Upper lobe of left lung (tissue), 6 donors: Measurements from ENCODE around the gene AKAP6. TPM values are rescaled to one million over a fixed set of nuclear protein-coding genes. Genes with fewer than 3 reads are reported as not detected.
A peak's percentile ranks its signal among the peaks of the same experiment; 100 is the strongest.
"Not testable (repeated sequence)": the region's sequence is repeated elsewhere in the genome, so short reads cannot be mapped to it uniquely, and the experiment has no call there.

ENCODE experiments used
- ATAC-seq, 2 donors: fragments of 200-7000 bp; cut with Tn5 transposase; one replicate each; pipeline ENCODE4 v1.9.1; 2022; ENCODE audit warnings: mild to moderate bottlenecking in 2 of 2, moderate library complexity in 2 of 2; ENCODE audit not compliant: low FRiP score in 2 of 2
- DNase-seq, 2 donors: peaks; one replicate each; pipeline ENCODE4 v3.0.0-alpha.2; 2019 to 2020
- H3K27ac ChIP-seq, 4 donors: fragments of 200-600 bp; sonication (generic); one replicate each; pipeline ENCODE4 v1.5.1; 2016 to 2019
- H3K27me3 ChIP-seq, 4 donors: fragments of 200-600 bp; sonication (generic); one replicate each; pipeline ENCODE4 v1.5.1; 2017 to 2019
- H3K36me3 ChIP-seq, 4 donors: fragments of 200-600 bp; sonication (generic); one replicate each; pipeline ENCODE4 v1.5.1; 2016 to 2019
- H3K4me1 ChIP-seq, 4 donors: fragments of 200-600 bp; sonication (generic); one replicate each; pipeline ENCODE4 v1.5.1; 2018 to 2019
- H3K4me3 ChIP-seq, 4 donors: fragments of 200-600 bp; sonication (generic); one replicate each; pipeline ENCODE4 v1.5.1; 2017 to 2019; ENCODE audit warnings: mild to moderate bottlenecking in 2 of 4, moderate library complexity in 1 of 4
- H3K9me3 ChIP-seq, 4 donors: fragments of 200-600 bp; sonication (generic); one replicate each; pipeline ENCODE4 v1.5.1; 2018 to 2019
- EP300 ChIP-seq, 4 donors: sonication (generic); formaldehyde crosslinking; IDR thresholded peaks; one replicate each; pipeline ENCODE4 v1.5.1; 2017; ENCODE audit warnings: antibody characterized with exemption in 4 of 4, control low read depth in 2 of 4
- POLR2A ChIP-seq, 4 donors: fragments of 450-650 bp; IDR thresholded peaks; one replicate each; pipeline ENCODE4 v1.5.1; 2016 to 2017; ENCODE audit warnings: antibody characterized with exemption in 4 of 4, mild to moderate bottlenecking in 2 of 4
- POLR2AphosphoS5 ChIP-seq, 2 donors: sonication (generic); formaldehyde crosslinking; IDR thresholded peaks; one replicate each; pipeline ENCODE4 v1.5.1; 2017; ENCODE audit warnings: antibody characterized with exemption in 2 of 2
- WGBS, 2 donors: methylation state at CpG; one replicate each; pipeline ENCODE4 v1.1.5; 2017 to 2018; 5-methylcytosine and 5-hydroxymethylcytosine counted together
- total RNA-seq, 6 donors: library from RNA; depleted of rRNA in 4 of 6; stranded (reverse); fragments of >200 nt in 4 of 6; gene quantifications; one replicate each; pipeline versions ENCODE4 v1.1.0 to v1.2.1, GENCODE V29; 2016 to 2021
- TF ChIP-seq, protein P1 (sequence below), 6 experiments: fragments of 450-650 bp in 4 of 6; fragments of 200-600 bp in 2 of 6; sonication (generic) in 2 of 6; IDR thresholded peaks; one replicate each; pipeline ENCODE4 v1.5.1; 2016 to 2019; ENCODE audit warnings: antibody characterized with exemption in 6 of 6
- donor health status: DM: no; HTN: no; CAD: no; lungs with moderate emphysema.
- donor health status: DM: no; HTN: yes; CAD: no; lungs with severe emphysema.

AKAP6 gene
- total RNA-seq, 6 donors from 2014 or later: 6.2 to 27.7 (median 10.7) TPM

DNA sequence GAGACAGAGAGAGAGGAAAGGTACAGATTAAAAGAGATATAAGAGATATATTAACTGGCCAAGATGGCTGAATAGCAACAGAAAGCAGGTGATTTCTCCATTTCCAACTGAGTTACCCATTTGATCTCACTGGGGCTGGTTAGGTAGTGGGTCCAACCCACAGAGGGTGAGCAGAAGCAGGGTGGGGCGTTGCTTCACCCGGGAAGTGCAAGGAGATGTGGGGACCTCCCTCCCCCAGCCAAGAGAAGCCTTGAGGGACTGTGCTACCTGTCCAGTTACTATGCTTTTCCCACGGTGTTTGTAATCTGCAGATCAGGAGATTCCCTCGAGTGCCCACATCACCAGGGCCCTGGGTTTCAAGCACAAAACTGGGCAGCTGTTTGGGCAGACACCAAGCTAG, 131.2 kb downstream of the AKAP6 start:
- WGBS, 2 donors: 77 to 79% methylated on average over 2 to 4 of the region's 4 CpGs
- no peak overlapping the region for H3K27ac ChIP-seq

DNA sequence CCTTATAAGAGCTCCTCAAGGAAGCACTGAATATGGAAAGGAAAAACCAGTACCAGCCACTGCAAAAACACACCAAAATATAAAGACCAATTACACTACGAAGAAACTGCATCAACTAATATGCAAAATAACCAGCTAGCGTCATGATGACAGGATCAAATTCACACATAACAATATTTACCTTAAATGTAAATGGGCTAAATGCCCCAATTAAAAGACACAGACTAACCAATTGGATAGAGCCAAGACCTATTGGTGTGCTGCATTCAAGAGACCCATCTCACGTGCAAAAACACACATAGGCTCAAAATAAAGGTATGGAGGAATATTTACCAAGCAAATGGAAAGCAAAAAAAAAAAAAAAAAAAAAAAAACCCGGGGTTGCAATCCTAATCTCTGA, 133.5 kb downstream of the AKAP6 start:
- H3K27ac ChIP-seq, H3K36me3 ChIP-seq, H3K27me3 ChIP-seq, H3K4me1 ChIP-seq, H3K4me3 ChIP-seq, H3K9me3 ChIP-seq, ATAC-seq, DNase-seq: not testable (repeated sequence)
- 70 to 93% methylated on average over 4 of the region's 4 CpGs for WGBS, 2 donors

More for the DNA sequence above, 131.2 kb downstream of the AKAP6 start:
- no peaks in the 10 kb centered on the region for H3K36me3 ChIP-seq
- no peaks in the 10 kb centered on the region for H3K4me1 ChIP-seq
- H3K27me3 ChIP-seq: no peaks in the 10 kb centered on the region
- TF ChIP-seq EP300 (IDR thresholded peaks at IDR 0.05) (no peak), POLR2AphosphoS5 (IDR thresholded peaks at IDR 0.05) (no peak), POLR2A (IDR thresholded peaks at IDR 0.05) (no peak)
- TF ChIP-seq, protein P1, sequence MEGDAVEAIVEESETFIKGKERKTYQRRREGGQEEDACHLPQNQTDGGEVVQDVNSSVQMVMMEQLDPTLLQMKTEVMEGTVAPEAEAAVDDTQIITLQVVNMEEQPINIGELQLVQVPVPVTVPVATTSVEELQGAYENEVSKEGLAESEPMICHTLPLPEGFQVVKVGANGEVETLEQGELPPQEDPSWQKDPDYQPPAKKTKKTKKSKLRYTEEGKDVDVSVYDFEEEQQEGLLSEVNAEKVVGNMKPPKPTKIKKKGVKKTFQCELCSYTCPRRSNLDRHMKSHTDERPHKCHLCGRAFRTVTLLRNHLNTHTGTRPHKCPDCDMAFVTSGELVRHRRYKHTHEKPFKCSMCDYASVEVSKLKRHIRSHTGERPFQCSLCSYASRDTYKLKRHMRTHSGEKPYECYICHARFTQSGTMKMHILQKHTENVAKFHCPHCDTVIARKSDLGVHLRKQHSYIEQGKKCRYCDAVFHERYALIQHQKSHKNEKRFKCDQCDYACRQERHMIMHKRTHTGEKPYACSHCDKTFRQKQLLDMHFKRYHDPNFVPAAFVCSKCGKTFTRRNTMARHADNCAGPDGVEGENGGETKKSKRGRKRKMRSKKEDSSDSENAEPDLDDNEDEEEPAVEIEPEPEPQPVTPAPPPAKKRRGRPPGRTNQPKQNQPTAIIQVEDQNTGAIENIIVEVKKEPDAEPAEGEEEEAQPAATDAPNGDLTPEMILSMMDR (IDR thresholded peaks at IDR 0.05): no peak
- DNase-seq: no peak
- H3K4me3 ChIP-seq: no peak overlapping the region
- no peaks in the 10 kb centered on the region for H3K9me3 ChIP-seq
- no peak for ATAC-seq

DNA sequence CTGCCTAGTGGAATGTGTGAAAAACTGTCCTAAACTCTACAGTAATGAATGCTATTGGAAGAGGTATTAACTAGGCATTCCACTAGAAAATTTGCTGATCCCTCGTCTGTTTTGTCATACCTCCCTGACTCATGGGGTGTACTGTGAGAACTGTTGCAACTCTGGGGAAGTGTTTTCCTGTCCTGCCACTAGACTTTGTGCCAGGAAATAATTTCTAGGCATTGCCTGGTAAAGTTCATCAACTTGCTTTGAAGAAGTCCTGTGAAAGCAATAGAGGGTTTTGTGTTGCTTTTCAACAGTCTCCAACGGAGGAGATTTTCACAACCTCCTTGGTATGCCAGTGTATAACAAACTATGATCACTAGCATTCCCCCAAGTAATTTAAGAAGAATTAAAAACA, 139.9 kb downstream of the AKAP6 start:
- H3K4me1 ChIP-seq: peaks cover 0 to 12% (median 4%) of the 10 kb centered on the region in 4 donors
- no peaks in the 10 kb centered on the region for H3K36me3 ChIP-seq
- no peak for DNase-seq
- no peak overlapping the region for H3K4me3 ChIP-seq
- no peaks in the 10 kb centered on the region for H3K9me3 ChIP-seq
- WGBS, 2 donors: 2 to 8% methylated on average over 2 of the region's 2 CpGs
- ATAC-seq: no peak
- H3K27me3 ChIP-seq: no peaks in the 10 kb centered on the region
- H3K27ac ChIP-seq: no peak overlapping the region
- TF ChIP-seq POLR2AphosphoS5 (IDR thresholded peaks at IDR 0.05): no peak
- TF ChIP-seq POLR2A (IDR thresholded peaks at IDR 0.05): no peak
- TF ChIP-seq, protein P1 (IDR thresholded peaks at IDR 0.05): no peak

DNA sequence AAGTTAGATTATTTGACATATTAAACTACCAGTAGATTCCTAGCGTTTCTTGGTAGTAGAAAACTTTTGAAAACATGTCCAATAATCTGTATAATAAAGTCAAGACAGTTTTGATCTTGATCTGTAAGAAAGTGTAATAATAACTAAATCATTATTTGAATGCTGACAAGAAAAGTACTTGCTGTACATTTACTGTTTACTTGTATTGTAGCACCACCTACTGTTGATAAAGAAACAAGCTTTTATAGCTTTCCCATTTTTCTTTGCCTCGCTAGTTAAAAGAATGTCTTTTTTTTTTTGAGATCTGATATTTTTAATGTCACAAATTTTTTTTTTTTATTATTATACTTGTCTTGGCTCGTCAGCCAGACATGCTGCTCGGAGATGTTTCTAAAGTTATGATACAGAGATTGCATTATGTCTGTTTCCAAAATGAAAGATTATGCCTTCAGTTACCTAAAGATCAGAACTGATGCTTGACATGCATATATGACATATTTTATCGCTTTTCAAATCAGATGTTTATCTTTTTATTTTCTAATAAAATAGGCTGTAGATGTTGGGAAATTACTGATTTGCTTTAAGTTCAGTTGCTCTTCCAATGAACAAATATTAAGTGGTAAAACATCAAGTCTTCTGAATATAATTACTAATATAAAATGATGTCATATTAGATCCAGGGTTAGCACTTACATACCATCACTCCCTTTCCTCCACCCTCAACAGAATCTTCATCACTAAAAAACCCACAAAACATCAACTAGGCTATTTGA, 140.5 kb downstream of the AKAP6 start:
- no peak for DNase-seq
- H3K27me3 ChIP-seq: no peaks in the 10 kb centered on the region
- no peak overlapping the region for H3K4me3 ChIP-seq
- 25 to 29% methylated on average over 5 of the region's 5 CpGs for WGBS, 2 donors
- TF ChIP-seq, protein P1 (IDR thresholded peaks at IDR 0.05): peak in 5 of 6 experiments; percentile 17 to 42 (median 36)
- no peak for TF ChIP-seq EP300 (IDR thresholded peaks at IDR 0.05)
- no peaks in the 10 kb centered on the region for H3K9me3 ChIP-seq
- no peaks in the 10 kb centered on the region for H3K36me3 ChIP-seq
- H3K4me1 ChIP-seq: peaks cover 0 to 12% (median 4%) of the 10 kb centered on the region in 4 donors
- peak in 1 of 2 donors; percentile 60 for ATAC-seq
- H3K27ac ChIP-seq: no peak overlapping the region

DNA sequence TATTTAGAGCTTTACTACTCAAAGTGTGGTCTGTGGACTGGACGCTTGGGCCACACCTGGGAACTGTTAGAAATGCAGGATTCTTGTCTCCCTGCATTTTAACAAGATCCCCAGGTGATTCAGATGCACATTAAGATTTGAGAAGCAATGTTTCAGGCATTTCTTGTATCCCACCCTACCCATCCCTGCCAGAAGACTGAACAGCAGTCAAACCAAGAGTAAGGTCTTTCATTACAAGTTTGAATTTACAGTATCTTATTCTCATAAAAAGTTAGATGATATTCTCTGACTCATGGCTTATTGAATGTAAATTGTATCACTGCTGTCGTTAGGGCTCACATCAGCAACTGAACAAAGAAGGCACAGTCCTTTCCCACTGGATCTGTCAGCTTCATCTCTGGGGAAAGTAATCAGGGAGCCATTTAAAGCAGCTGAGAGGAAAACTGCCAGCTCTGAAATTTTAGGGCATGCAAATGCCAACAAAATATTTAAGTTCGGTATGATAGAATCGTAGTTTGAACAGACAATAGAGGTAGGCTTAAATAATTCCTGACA, 141.1 kb downstream of the AKAP6 start:
- Histone ChIP-seq H3K4me3 (no peak overlapping the region), H3K27ac (no peak overlapping the region), H3K36me3 (no peaks in the 10 kb centered on the region), H3K9me3 (no peaks in the 10 kb centered on the region), H3K27me3 (no peaks in the 10 kb centered on the region), H3K4me1 (peaks cover 0 to 12% (median 4%) of the 10 kb centered on the region in 4 donors)
- ATAC-seq: no peak
- 59 to 79% methylated on average over 4 of the region's 4 CpGs for WGBS, 2 donors
- no peak for DNase-seq
- TF ChIP-seq EP300 (IDR thresholded peaks at IDR 0.05) (no peak), POLR2AphosphoS5 (IDR thresholded peaks at IDR 0.05) (no peak)

DNA sequence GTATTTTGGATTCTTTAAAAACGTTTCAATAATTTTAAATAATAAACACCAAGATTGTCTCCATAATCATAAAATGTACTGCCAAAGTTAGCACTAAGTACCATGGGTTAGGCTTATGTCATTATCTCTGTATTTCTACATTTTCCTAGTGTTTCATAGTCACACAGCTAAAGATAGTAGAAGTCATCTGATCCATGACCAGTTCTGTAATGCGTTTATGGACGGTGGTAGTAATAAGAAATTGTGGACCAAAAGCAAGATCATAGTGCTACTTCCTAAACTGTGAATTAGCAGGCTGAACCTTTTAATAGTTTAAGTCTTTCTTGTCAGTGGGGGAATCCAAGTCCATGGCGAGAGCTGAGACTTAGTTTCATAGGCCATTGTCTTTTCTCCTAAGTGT, 142.1 kb downstream of the AKAP6 start:
- Histone ChIP-seq H3K27ac (no peak overlapping the region), H3K4me1 (peaks cover 0 to 12% (median 4%) of the 10 kb centered on the region in 4 donors), H3K4me3 (no peak overlapping the region), H3K27me3 (no peaks in the 10 kb centered on the region), H3K36me3 (no peaks in the 10 kb centered on the region), H3K9me3 (no peaks in the 10 kb centered on the region)
- WGBS, 2 donors: 81 to 85% methylated on average over 4 of the region's 4 CpGs
- no peak for TF ChIP-seq POLR2AphosphoS5 (IDR thresholded peaks at IDR 0.05)
- no peak for TF ChIP-seq EP300 (IDR thresholded peaks at IDR 0.05)
- TF ChIP-seq, protein P1 (IDR thresholded peaks at IDR 0.05): no peak
- no peak for TF ChIP-seq POLR2A (IDR thresholded peaks at IDR 0.05)
- no peak for ATAC-seq
- DNase-seq: no peak
